MM.1S (cell line): ENCODE measurements around the gene TGFBR3L.

Experiments used
- DNase-seq: peaks from one replicate; pipeline ENCODE4 v3.0.0-alpha.2; 2015
- H2AFZ ChIP-seq: fragments of 300-600 bp; sonication (generic); 2 replicates; pipeline ENCODE4 v1.6.0; 2016; ENCODE audit warnings: antibody characterized with exemption, low read length
- H3F3A ChIP-seq: fragments of 300-600 bp; sonication (generic); 2 replicates; pipeline ENCODE4 v1.6.1; 2016; ENCODE audit warnings: mild to moderate bottlenecking, antibody characterized with exemption, low read length, moderate library complexity, mixed read lengths; ENCODE audit not compliant: insufficient read depth
- H3K27ac ChIP-seq: fragments of 300-600 bp; sonication (generic); 2 replicates; pipeline ENCODE4 v1.5.1; 2016; ENCODE audit warnings: mild to moderate bottlenecking, low read length
- H3K27me3 ChIP-seq: fragments of 300-600 bp; sonication (generic); replicated peaks from 2 replicates; pipeline ENCODE4 v1.6.0; 2016; ENCODE audit warnings: low read length; ENCODE audit not compliant: insufficient read depth
- H3K36me3 ChIP-seq: fragments of 300-600 bp; sonication (generic); replicated peaks from 2 replicates; pipeline ENCODE4 v1.6.1; 2016; ENCODE audit warnings: mild to moderate bottlenecking, low read length, mixed read lengths; ENCODE audit not compliant: insufficient read depth
- H3K4me1 ChIP-seq: fragments of 300-600 bp; sonication (generic); 2 replicates; pipeline ENCODE4 v1.6.1; 2016; ENCODE audit warnings: low read length, mixed read lengths
- H3K4me2 ChIP-seq: fragments of 300-600 bp; sonication (generic); 2 replicates; pipeline ENCODE4 v1.6.0; 2016; ENCODE audit warnings: low read depth, low read length
- H3K4me3 ChIP-seq: fragments of 300-600 bp; sonication (generic); 2 replicates; pipeline ENCODE4 v1.5.1; 2016; ENCODE audit warnings: low read length, mixed read lengths
- H3K79me2 ChIP-seq: fragments of 300-600 bp; sonication (generic); 2 replicates; pipeline ENCODE4 v1.6.1; 2016; ENCODE audit warnings: mixed run types, low read length, mixed read lengths
- H3K9ac ChIP-seq: fragments of 300-600 bp; sonication (generic); 2 replicates; pipeline ENCODE4 v1.6.1; 2016; ENCODE audit warnings: low read length, mixed read lengths
- H3K9me2 ChIP-seq: fragments of 300-600 bp; sonication (generic); replicated peaks from 2 replicates; pipeline ENCODE4 v1.6.1; 2016; ENCODE audit warnings: mild to moderate bottlenecking, low read length, mixed read lengths; ENCODE audit not compliant: insufficient read depth
- H3K9me3 ChIP-seq: fragments of 300-600 bp; sonication (generic); replicated peaks from 2 replicates; pipeline ENCODE4 v1.6.1; 2016; ENCODE audit warnings: mild to moderate bottlenecking, low read length, mixed read lengths; ENCODE audit not compliant: insufficient read depth
- H4K20me1 ChIP-seq: fragments of 300-600 bp; sonication (generic); 2 replicates; pipeline ENCODE4 v1.6.1; 2016; ENCODE audit warnings: mild to moderate bottlenecking, low read length, moderate library complexity, mixed read lengths; ENCODE audit not compliant: insufficient read depth
- EZH2 ChIP-seq: fragments of 300-600 bp; sonication (generic); optimal IDR thresholded peaks from 2 replicates; pipeline ENCODE3; 2017; ENCODE audit warnings: low read depth, mild to moderate bottlenecking, antibody characterized with exemption, low read length, mixed read lengths
- EZH2phosphoT487 ChIP-seq: fragments of 300-600 bp; sonication (generic); IDR thresholded peaks from 2 replicates; pipeline ENCODE4 v1.6.1; 2018; ENCODE audit warnings: antibody characterized with exemption, low read length
- TF ChIP-seq, protein P1 (sequence below): fragments of 300-600 bp; sonication (generic); IDR thresholded peaks from 2 replicates; pipeline ENCODE4 v1.5.1; 2016; ENCODE audit warnings: antibody characterized with exemption, low read length, mixed read lengths

Gene TGFBR3L

GRCh38 chr19:7905859-7906258 is 8.8 kb upstream of the TGFBR3L start:
- no peak overlapping the region for H3K27ac ChIP-seq
- peaks cover 14% of the 10 kb centered on the region; the same call in 1 of the 2 replicates for H3K4me1 ChIP-seq
- no peaks in the 10 kb centered on the region for H3K9me2 ChIP-seq
- no peak overlapping the region for H3K4me2 ChIP-seq
- no peak overlapping the region for H3K4me3 ChIP-seq
- no peak for DNase-seq
- H4K20me1 ChIP-seq = peaks cover 25% of the 10 kb centered on the region
- H3K9ac ChIP-seq = no peak overlapping the region
- no peak for TF ChIP-seq EZH2phosphoT487
- TF ChIP-seq, protein P1, sequence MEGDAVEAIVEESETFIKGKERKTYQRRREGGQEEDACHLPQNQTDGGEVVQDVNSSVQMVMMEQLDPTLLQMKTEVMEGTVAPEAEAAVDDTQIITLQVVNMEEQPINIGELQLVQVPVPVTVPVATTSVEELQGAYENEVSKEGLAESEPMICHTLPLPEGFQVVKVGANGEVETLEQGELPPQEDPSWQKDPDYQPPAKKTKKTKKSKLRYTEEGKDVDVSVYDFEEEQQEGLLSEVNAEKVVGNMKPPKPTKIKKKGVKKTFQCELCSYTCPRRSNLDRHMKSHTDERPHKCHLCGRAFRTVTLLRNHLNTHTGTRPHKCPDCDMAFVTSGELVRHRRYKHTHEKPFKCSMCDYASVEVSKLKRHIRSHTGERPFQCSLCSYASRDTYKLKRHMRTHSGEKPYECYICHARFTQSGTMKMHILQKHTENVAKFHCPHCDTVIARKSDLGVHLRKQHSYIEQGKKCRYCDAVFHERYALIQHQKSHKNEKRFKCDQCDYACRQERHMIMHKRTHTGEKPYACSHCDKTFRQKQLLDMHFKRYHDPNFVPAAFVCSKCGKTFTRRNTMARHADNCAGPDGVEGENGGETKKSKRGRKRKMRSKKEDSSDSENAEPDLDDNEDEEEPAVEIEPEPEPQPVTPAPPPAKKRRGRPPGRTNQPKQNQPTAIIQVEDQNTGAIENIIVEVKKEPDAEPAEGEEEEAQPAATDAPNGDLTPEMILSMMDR = no peak
- peaks cover under 1% of the 10 kb centered on the region; the same call in 1 of the 2 replicates for H3K27me3 ChIP-seq
- H3F3A ChIP-seq = no peaks in the 10 kb centered on the region
- H3K79me2 ChIP-seq = peaks cover 60% of the 10 kb centered on the region
- H3K36me3 ChIP-seq = no peaks in the 10 kb centered on the region; the same call in 1 of the 2 replicates
- H2AFZ ChIP-seq = no peak overlapping the region
- H3K9me3 ChIP-seq = no peaks in the 10 kb centered on the region

- Histone ChIP-seq H3K9ac (no peak overlapping the region), H3K27me3 (no peaks in the 10 kb centered on the region; the same call in 1 of the 2 replicates), H3K4me1 (peaks cover 14% of the 10 kb centered on the region; the same call in 1 of the 2 replicates), H2AFZ (no peak overlapping the region), H3K27ac (no peak overlapping the region), H4K20me1 (peaks cover 25% of the 10 kb centered on the region), H3K36me3 (no peaks in the 10 kb centered on the region; the same call in 1 of the 2 replicates), H3K9me3 (no peaks in the 10 kb centered on the region), H3K9me2 (no peaks in the 10 kb centered on the region), H3F3A (no peaks in the 10 kb centered on the region), H3K4me3 (no peak overlapping the region), H3K4me2 (no peak overlapping the region), H3K79me2 (peaks cover 60% of the 10 kb centered on the region)
- DNase-seq = no peak
- TF ChIP-seq, protein P1 = no peak
- no peak for TF ChIP-seq EZH2
- TF ChIP-seq EZH2phosphoT487 = no peak
Observed at GRCh38 chr19:7907122-7907521, 7.5 kb upstream of the TGFBR3L start.

DNA sequence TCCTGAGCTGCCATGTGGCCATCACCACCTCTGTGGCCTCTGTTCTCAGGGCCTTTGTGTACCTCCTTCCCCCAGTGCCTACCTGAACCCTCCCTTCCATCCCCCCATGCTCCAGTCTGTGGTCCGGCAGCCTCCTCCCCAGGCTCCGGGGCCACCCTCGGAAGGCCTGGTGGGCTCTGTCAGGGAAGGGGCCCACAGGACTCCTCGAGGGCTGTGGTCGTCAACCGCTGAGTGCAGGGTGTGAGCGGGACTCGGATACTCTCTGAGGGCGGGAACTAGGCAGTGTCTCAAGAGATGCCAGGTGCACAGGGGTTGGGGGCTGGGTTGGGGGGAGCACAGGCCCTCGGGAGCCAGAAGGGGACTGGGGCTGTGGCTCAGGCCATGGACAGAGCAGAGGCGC is 7.1 kb upstream of the TGFBR3L start:
- no peaks in the 10 kb centered on the region; the same call in 1 of the 2 replicates for H3K27me3 ChIP-seq
- no peaks in the 10 kb centered on the region for H3K9me3 ChIP-seq
- no peak overlapping the region for H3K4me3 ChIP-seq
- peaks cover 25% of the 10 kb centered on the region for H4K20me1 ChIP-seq
- DNase-seq = no peak
- H3K4me1 ChIP-seq = peaks cover 12% of the 10 kb centered on the region; the same call in 1 of the 2 replicates
- H3K36me3 ChIP-seq = no peaks in the 10 kb centered on the region; the same call in 1 of the 2 replicates
- no peak overlapping the region for H3K27ac ChIP-seq
- no peak overlapping the region for H3K4me2 ChIP-seq
- no peaks in the 10 kb centered on the region for H3K9me2 ChIP-seq
- no peak overlapping the region for H3K9ac ChIP-seq
- TF ChIP-seq EZH2 (no peak), EZH2phosphoT487 (no peak)
- TF ChIP-seq, protein P1 = no peak
- H3K79me2 ChIP-seq = peaks cover 59% of the 10 kb centered on the region
- H3F3A ChIP-seq = no peaks in the 10 kb centered on the region
- no peak overlapping the region for H2AFZ ChIP-seq
